ENCODE data around the gene GPAT2. TPM values are rescaled to one million over a fixed set of nuclear protein-coding genes. Genes with fewer than 3 reads are reported as not detected.
A peak's percentile ranks its signal among the peaks of the same experiment; 100 is the strongest.
"Not testable (repeated sequence)": the region's sequence is repeated elsewhere in the genome, so short reads cannot be mapped to it uniquely, and the experiment has no call there.

GPAT2 gene, protein sequence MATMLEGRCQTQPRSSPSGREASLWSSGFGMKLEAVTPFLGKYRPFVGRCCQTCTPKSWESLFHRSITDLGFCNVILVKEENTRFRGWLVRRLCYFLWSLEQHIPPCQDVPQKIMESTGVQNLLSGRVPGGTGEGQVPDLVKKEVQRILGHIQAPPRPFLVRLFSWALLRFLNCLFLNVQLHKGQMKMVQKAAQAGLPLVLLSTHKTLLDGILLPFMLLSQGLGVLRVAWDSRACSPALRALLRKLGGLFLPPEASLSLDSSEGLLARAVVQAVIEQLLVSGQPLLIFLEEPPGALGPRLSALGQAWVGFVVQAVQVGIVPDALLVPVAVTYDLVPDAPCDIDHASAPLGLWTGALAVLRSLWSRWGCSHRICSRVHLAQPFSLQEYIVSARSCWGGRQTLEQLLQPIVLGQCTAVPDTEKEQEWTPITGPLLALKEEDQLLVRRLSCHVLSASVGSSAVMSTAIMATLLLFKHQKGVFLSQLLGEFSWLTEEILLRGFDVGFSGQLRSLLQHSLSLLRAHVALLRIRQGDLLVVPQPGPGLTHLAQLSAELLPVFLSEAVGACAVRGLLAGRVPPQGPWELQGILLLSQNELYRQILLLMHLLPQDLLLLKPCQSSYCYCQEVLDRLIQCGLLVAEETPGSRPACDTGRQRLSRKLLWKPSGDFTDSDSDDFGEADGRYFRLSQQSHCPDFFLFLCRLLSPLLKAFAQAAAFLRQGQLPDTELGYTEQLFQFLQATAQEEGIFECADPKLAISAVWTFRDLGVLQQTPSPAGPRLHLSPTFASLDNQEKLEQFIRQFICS
- total RNA-seq (1 to 10 TPM; 2.8 to 7.3 TPM), polyA plus RNA-seq (ENCODE audit: insufficient read length in 6 of 6) (1 to 10 TPM; 2.7 to 6.2 (median 3.4) TPM)
- long read RNA-seq, donor 1, partial matches to known transcripts: 0 of 1 reads
- long read RNA-seq, donor 1, other reads (novel, unspliced or antisense): 0 of 1 reads
- long read RNA-seq, donor 2: 0 reads
- long read RNA-seq, donor 3: 0 reads
- long read RNA-seq, donor 4, partial matches to known transcripts: 0 of 5 reads
- long read RNA-seq, donor 4, other reads (novel, unspliced or antisense): 5 of 5 reads
- long read RNA-seq, donor 5: 0 reads
- long read RNA-seq, donor 6: 0 reads
- long read RNA-seq, donor 7: 0 reads
- long read RNA-seq, donor 8: 0 reads
- long read RNA-seq, donor 9: 0 reads
- long read RNA-seq, donor 10, partial matches to known transcripts: 1 of 7 reads
- long read RNA-seq, donor 10, other reads (novel, unspliced or antisense): 6 of 7 reads
- long read RNA-seq, donor 11, partial matches to known transcripts: 0 of 7 reads
- long read RNA-seq, donor 11, other reads (novel, unspliced or antisense): 6 of 7 reads
- long read RNA-seq, donor 12, partial matches to known transcripts: 7 of 7 reads
- long read RNA-seq, donor 12, other reads (novel, unspliced or antisense): 0 of 7 reads

DNA sequence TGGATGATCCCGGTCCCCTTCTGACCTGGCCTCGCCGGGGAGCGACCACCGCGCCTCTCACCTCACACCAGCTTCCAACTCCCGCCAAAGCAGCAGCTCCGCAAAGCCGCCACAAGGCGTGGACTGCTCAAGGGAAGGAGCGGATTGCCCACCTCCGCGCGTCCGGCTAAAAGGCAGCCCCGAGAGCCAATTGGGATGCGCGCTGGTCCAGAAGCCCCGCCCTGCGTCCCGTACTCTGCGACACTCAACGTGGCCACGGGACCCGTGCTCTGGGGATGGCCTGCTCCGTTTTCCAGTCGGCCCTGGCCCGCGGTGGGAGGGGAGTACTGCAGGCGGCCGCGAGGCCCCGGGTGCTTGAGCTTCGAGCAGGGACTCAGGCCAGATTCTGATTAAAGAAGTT, at the start of gene GPAT2:
TSS of gene GPAT2 (minus strand) at position 125 of the 400 bp plus-strand sequence. CDS start 2,557 bp downstream, outside the sequence.
- H3K36me3 ChIP-seq; DNase-seq; H3K4me3 ChIP-seq; H3K27me3 ChIP-seq; H3K9me3 ChIP-seq; H3K4me1 ChIP-seq; intact Hi-C loops (cut with DNase I); H3K27ac ChIP-seq: not testable (repeated sequence)
- ATAC-seq: peak; percentile 66

DNA sequence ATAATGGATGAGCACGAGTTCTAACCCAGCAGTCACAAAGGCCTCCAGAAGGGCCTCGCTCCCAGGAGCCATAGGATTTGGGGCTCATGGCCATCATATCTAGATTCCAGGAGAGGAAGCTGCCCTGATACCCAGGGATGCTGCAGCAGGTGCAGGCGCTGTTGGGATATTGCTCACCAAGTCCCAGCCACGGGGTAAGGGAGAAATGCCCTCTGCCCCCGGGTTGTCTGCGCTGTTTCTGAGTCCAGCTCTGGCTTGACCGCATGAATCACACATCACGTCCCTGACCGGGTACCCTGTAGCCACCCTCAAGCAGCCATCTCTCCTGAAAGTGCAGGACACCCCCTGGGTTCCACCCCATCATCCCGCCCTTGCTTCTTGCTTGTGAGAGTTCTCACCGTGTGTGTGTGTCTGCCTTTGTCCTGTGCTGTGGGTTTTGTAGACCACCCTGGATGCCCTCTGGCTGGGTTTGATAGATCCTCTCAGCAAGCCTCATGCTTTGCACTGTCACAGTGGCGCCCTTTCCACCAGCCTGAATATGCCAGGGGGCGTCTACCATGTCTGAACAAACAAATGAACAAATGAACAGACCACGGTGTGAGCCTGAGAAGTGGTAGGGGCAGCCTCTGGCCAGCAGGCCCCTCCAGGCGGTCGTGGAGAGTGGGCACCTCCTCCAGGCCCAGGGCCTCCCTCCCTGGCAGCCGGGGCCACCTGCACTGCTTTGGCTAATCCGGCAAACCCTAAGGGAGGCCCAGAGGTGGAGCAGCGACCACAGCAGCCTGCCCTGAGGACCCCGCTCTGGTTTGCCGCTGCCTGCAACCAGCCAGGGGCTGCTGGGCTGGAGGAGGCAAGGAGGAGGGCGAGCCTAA, 49.5 kb upstream of the GPAT2 start:
- peaks cover 0 to 4% of the 10 kb centered on the region in 2 donors for H3K27me3 ChIP-seq
- H3K4me3 ChIP-seq: no peak overlapping the region
- DNase-seq (no peak), ATAC-seq (no peak)
- no peak overlapping the region for H3K27ac ChIP-seq
- no peaks in the 10 kb centered on the region for H3K36me3 ChIP-seq
- H3K4me1 ChIP-seq: no peaks in the 10 kb centered on the region
- TF ChIP-seq, protein P1, sequence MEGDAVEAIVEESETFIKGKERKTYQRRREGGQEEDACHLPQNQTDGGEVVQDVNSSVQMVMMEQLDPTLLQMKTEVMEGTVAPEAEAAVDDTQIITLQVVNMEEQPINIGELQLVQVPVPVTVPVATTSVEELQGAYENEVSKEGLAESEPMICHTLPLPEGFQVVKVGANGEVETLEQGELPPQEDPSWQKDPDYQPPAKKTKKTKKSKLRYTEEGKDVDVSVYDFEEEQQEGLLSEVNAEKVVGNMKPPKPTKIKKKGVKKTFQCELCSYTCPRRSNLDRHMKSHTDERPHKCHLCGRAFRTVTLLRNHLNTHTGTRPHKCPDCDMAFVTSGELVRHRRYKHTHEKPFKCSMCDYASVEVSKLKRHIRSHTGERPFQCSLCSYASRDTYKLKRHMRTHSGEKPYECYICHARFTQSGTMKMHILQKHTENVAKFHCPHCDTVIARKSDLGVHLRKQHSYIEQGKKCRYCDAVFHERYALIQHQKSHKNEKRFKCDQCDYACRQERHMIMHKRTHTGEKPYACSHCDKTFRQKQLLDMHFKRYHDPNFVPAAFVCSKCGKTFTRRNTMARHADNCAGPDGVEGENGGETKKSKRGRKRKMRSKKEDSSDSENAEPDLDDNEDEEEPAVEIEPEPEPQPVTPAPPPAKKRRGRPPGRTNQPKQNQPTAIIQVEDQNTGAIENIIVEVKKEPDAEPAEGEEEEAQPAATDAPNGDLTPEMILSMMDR (IDR thresholded peaks at IDR 0.05): no peak
- no peaks in the 10 kb centered on the region for H3K9me3 ChIP-seq
- intact Hi-C loops (cut with DNase I): no loop called here

DNA sequence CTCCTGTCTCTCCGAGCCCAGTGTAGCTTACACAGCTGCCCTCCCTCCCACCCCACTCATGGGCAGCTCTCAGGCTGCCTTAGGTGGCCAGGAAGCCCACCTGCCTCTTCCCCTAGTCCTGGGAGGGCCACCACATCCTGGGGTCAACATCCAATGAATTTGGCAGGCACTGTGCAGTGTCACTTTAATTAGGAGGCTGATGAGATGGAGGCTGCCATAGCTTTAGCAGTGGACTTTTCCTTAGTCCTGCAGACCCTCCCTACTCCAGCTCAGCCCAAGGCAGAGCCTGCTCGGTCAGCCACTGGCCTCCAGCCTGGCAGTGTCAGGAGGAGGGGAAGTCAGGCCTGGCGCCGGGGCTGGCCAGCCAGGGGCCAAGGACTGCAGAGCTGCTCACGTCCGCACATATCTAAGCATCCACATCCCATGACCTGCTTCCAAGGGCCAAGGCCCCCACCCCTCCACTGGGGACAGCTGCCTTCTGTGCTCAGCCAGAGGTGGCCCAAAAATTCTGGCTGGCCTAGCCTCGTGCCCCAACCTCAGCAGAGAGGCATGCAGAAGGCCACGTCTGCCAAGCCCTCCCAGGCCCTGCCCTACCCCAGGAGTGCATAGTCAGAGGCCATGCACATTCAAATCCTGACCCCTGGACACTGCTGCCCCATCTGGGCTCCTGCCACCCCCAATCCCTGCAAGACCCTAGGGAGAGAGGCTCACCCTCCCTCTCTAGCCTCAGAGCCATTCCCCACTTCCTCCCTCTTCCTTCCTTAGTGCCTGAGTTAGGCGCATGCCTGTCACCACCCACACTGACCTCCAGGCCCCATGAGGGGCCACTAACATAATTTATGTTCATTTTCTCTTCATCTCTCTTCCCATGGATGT, 48.6 kb upstream of the GPAT2 start:
- intact Hi-C loops (cut with DNase I): no loop called here
- DNase-seq: no peak
- no peak for ATAC-seq
- Histone ChIP-seq H3K4me3 (no peak overlapping the region), H3K9me3 (no peaks in the 10 kb centered on the region), H3K4me1 (no peaks in the 10 kb centered on the region), H3K36me3 (no peaks in the 10 kb centered on the region), H3K27me3 (no peaks in the 10 kb centered on the region), H3K27ac (no peak overlapping the region)
- TF ChIP-seq, protein P1 (IDR thresholded peaks at IDR 0.05): no peak

DNA sequence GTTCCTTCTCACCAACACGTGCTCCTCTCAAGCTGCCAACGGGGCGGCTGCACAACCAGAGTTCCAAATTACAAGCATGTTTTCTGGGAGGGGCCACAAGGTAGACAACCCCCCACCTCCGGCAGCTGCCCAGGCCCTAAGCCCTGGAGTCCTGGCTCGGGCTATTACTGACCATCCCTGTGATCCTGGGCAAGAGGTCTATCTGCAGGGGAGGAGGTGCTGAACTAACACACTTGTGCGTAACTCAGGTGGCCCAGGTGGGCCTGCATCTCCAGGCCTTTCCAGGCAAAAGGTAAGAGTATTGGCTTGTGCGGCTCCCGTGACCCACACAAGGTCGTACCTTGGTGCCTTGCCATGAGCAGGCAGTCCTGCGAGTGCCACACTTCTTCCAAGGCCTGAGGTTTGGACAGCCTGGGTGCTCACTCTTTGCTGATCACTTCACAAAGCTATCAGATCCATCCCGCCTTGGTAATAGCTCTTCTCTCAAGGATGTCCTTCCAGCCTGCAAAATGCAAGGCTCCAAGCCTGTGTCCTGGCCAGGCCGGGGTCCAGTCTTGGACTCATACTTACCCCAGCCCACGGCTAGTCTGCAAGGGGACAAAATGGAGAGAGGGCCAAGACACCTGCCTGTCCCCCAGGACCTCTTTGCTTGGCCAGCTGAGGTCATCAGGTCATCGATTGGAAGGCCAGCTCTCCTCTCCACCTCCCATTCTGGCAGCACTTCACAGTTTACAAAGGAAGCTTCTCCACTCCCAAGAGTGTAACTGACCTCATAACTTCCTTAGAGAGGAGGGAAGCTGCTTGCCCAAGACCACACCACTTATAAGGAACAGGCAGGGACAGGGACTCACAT, 47.7 kb upstream of the GPAT2 start:
- intact Hi-C loops (cut with DNase I): no loop called here
- H3K27me3 ChIP-seq: no peaks in the 10 kb centered on the region
- peak; percentile 37 for ATAC-seq
- no peaks in the 10 kb centered on the region for H3K9me3 ChIP-seq
- H3K4me1 ChIP-seq: no peaks in the 10 kb centered on the region
- H3K36me3 ChIP-seq: no peaks in the 10 kb centered on the region
- H3K27ac ChIP-seq: no peak overlapping the region
- TF ChIP-seq, protein P1 (IDR thresholded peaks at IDR 0.05): no peak
- no peak for DNase-seq
- no peak overlapping the region for H3K4me3 ChIP-seq

Measured in left lung (tissue), 14 donors.